WERI-Rb-1 (cell line): Measurements from ENCODE around the gene CUTA.

ENCODE experiments used
- DNase-seq: peaks from one replicate; pipeline ENCODE4 v3.0.0-alpha.2; 2020
- H3K27ac ChIP-seq: fragments of 250-450 bp; sonication (Bioruptor Pico); 2 replicates; pipeline ENCODE4 v1.5.1; 2020; ENCODE audit warnings: mild to moderate bottlenecking, moderate library complexity
- H3K27me3 ChIP-seq: fragments of 250-450 bp; sonication (Bioruptor Pico); 2 replicates; pipeline ENCODE4 v1.5.1; 2021; ENCODE audit warnings: mild to moderate bottlenecking, low read depth, moderate library complexity; ENCODE audit not compliant: insufficient read depth, severe bottlenecking
- H3K36me3 ChIP-seq: fragments of 250-450 bp; sonication (Bioruptor Pico); 2 replicates; pipeline ENCODE4 v1.5.1; 2020; ENCODE audit warnings: mild to moderate bottlenecking, moderate library complexity
- H3K4me3 ChIP-seq: 2 replicates; pipeline ENCODE4 v1.5.1; 2011; ENCODE audit warnings: low read depth, mild to moderate bottlenecking, control low read depth, low read length
- H3K9me3 ChIP-seq: fragments of 250-450 bp; sonication (Bioruptor Pico); 2 replicates; pipeline ENCODE4 v1.5.1; 2021; ENCODE audit warnings: mild to moderate bottlenecking, moderate library complexity; ENCODE audit not compliant: severe bottlenecking
- TF ChIP-seq, protein P1 (sequence below): IDR thresholded peaks from 2 replicates; pipeline ENCODE4 v1.5.1; 2011; ENCODE audit warnings: low read depth, mild to moderate bottlenecking, control low read depth, inconsistent platforms, low read length

Gene CUTA

GRCh38 chr6:33428966-33429749 lies 11.3 kb upstream of the CUTA start:
- Histone ChIP-seq H3K36me3 (peaks cover 60% of the 10 kb centered on the region), H3K27me3 (no peaks in the 10 kb centered on the region), H3K9me3 (no peaks in the 10 kb centered on the region), H3K27ac (no peak overlapping the region), H3K4me3 (no peak overlapping the region)
- no peak for DNase-seq
- TF ChIP-seq, protein P1, sequence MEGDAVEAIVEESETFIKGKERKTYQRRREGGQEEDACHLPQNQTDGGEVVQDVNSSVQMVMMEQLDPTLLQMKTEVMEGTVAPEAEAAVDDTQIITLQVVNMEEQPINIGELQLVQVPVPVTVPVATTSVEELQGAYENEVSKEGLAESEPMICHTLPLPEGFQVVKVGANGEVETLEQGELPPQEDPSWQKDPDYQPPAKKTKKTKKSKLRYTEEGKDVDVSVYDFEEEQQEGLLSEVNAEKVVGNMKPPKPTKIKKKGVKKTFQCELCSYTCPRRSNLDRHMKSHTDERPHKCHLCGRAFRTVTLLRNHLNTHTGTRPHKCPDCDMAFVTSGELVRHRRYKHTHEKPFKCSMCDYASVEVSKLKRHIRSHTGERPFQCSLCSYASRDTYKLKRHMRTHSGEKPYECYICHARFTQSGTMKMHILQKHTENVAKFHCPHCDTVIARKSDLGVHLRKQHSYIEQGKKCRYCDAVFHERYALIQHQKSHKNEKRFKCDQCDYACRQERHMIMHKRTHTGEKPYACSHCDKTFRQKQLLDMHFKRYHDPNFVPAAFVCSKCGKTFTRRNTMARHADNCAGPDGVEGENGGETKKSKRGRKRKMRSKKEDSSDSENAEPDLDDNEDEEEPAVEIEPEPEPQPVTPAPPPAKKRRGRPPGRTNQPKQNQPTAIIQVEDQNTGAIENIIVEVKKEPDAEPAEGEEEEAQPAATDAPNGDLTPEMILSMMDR, result no peak

DNA sequence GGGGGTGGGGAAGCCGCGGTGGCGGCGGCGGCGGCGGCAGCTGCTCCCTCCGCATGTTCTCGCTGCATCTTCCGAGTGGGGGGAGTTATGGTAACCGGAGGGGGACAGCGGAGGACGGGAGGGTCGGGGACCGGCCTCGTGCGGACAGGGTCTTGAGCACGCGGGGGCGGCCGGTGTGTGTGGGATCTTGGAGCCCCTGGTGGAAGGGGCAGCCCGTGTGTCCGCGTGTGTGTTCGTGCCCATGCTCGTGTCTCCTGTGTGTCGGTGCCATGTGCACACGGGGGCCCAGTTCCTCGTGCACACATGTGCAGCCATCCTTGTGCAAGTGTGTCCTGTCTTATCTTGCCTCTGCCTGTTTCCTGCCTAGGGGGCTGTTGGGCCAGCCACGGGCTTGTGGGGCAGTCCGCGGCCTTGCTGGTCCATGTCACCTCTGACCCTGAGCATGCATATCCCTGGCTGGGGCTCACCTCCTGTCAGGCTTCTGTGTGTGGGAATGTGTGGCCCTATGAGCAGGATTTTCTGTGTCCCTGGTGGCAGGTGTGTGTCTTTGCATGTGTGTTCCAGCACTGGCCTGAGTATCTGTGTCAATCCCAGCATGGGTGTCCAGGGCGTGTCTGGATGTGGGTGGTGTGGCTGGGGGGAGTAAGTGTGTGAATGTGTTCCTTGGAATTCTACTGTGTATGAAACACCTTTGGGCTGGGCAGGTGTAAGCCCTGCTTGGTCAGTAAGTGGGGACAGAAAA lies 10.5 kb upstream of the CUTA start:
- Histone ChIP-seq H3K27ac (peak overlapping the region; percentile 10; the same call in 1 of the 2 replicates), H3K27me3 (no peaks in the 10 kb centered on the region), H3K4me3 (peak overlapping the region; percentile 37), H3K9me3 (no peaks in the 10 kb centered on the region), H3K36me3 (peaks cover 67% of the 10 kb centered on the region)
- peak; percentile 66 for DNase-seq
- TF ChIP-seq, protein P1, result peak; percentile 60

- Histone ChIP-seq H3K27ac (no peak overlapping the region), H3K9me3 (no peaks in the 10 kb centered on the region), H3K27me3 (no peaks in the 10 kb centered on the region), H3K36me3 (peaks cover 67% of the 10 kb centered on the region), H3K4me3 (peak overlapping the region; percentile 37)
- TF ChIP-seq, protein P1, result peak; percentile 57
- DNase-seq, result peak; percentile 55
These were observed 9.8 kb upstream of the CUTA start for GRCh38 chr6:33427585-33428223.

GRCh38 chr6:33426590-33427511 lies 8.9 kb upstream of the CUTA start:
- TF ChIP-seq, protein P1, result no peak
- Histone ChIP-seq H3K27ac (no peak overlapping the region), H3K36me3 (peaks cover 69% of the 10 kb centered on the region), H3K27me3 (no peaks in the 10 kb centered on the region), H3K9me3 (no peaks in the 10 kb centered on the region), H3K4me3 (peak overlapping the region; percentile 36; the same call in 1 of the 2 replicates)
- no peak for DNase-seq
